ENCODE measurements around the gene TMEM33.

DNA sequence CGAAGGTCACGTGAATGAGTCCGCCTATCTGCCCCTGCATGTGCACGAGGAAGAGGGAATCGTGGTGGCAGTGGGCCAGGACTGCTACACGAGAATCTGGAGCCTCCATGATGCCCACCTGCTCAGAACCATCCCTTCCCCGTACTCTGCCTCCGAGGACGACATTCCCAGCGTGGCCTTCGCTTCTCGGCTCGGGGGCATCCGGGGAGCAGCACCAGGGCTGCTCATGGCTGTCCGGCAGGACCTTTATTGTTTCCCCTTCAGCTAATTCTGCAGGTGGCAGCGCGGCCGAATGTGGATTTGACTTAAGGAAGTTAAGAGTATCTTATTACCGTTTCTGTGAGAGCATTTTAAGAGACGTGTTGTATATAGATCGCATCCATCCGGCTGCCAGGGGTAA, 47.5 kb downstream of the TMEM33 start:
- TF ChIP-seq POLR2A (IDR thresholded peaks at IDR 0.05): no peak
- TF ChIP-seq, protein P1, sequence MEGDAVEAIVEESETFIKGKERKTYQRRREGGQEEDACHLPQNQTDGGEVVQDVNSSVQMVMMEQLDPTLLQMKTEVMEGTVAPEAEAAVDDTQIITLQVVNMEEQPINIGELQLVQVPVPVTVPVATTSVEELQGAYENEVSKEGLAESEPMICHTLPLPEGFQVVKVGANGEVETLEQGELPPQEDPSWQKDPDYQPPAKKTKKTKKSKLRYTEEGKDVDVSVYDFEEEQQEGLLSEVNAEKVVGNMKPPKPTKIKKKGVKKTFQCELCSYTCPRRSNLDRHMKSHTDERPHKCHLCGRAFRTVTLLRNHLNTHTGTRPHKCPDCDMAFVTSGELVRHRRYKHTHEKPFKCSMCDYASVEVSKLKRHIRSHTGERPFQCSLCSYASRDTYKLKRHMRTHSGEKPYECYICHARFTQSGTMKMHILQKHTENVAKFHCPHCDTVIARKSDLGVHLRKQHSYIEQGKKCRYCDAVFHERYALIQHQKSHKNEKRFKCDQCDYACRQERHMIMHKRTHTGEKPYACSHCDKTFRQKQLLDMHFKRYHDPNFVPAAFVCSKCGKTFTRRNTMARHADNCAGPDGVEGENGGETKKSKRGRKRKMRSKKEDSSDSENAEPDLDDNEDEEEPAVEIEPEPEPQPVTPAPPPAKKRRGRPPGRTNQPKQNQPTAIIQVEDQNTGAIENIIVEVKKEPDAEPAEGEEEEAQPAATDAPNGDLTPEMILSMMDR (IDR thresholded peaks at IDR 0.05): no peak
